Activated naive CD8-positive, alpha-beta T cell (primary cell): ENCODE measurements around the gene ZNF26.
"Not testable (repeated sequence)": the region's sequence is repeated elsewhere in the genome, so short reads cannot be mapped to it uniquely, and the experiment has no call there.

Experiments
- H3K27ac Mint-ChIP-seq: one replicate; pipeline ENCODE4 v1.8.0; 2021; ENCODE audit warnings: mixed read lengths
- H3K27me3 Mint-ChIP-seq: one replicate; pipeline ENCODE4 v1.8.0; 2021; ENCODE audit warnings: mixed read lengths
- H3K36me3 Mint-ChIP-seq: one replicate; pipeline ENCODE4 v1.8.0; 2021; ENCODE audit warnings: mixed read lengths
- H3K4me1 Mint-ChIP-seq: one replicate; pipeline ENCODE4 v1.8.0; 2021; ENCODE audit warnings: low read depth, mixed read lengths
- H3K4me3 Mint-ChIP-seq: one replicate; pipeline ENCODE4 v1.8.0; 2021; ENCODE audit warnings: mild to moderate bottlenecking, mixed read lengths
- H3K9me3 Mint-ChIP-seq: one replicate; pipeline ENCODE4 v1.8.0; 2021; ENCODE audit warnings: low read depth, mixed read lengths

ZNF26 gene

DNA sequence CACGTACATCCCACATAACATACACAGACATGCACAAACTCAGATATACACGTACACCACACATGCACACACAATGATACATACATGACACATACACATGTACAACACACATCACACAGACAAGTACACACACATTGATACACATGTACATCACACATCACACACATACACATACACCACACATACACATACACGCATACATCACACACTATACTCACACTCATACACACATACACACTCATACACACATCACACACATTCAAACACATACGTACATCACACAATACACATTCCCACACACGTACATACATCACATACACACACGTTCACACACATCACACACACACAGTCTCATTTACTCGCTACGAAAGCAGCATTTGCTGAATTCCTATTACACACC lies 34.5 kb upstream of the ZNF26 start:
- H3K27ac Mint-ChIP-seq: no peak overlapping the region
- H3K9me3 Mint-ChIP-seq: peaks cover 3% of the 10 kb centered on the region
- peaks cover 20% of the 10 kb centered on the region for H3K36me3 Mint-ChIP-seq
- no peaks in the 10 kb centered on the region for H3K27me3 Mint-ChIP-seq
- H3K4me1 Mint-ChIP-seq: peaks cover 24% of the 10 kb centered on the region
- no peak overlapping the region for H3K4me3 Mint-ChIP-seq

DNA sequence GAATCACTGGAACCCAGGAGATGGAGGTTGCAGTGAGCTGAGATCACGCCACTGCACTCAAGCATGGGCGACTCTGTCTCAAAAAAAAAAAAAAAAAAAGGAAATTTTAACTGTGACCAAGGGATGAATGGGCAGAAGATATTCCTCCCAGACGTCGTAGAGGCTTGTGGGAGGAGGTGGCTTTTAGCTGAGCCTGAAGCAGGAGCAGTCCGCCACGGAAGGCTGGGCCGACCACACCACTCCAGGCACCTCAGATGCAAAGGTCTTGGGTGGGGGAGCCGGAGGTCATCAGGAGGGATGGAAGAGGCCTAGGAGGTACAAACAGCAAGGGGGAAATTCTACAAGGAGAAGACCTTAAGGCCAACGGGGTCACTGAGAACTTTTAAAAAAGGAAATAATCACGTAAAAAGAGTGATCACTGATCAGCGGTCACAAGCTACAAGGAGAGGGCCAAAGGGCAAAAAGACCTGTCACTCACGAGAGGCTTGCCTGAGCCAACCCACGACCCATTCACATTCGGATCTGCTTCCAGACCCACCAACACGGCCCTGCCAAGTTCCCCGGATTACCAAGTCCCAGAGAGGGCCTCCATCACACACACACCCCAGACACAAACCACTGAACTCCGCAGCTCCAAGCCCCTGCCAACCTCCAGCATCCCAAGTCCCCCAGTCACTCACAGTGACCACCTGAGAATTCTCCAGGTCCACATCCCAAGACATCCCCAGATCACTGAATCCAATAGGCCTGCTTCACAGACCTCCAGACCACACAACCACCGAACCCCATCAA lies 33.6 kb upstream of the ZNF26 start:
- Mint-ChIP-seq H3K4me3 (no peak overlapping the region), H3K4me1 (peaks cover 28% of the 10 kb centered on the region), H3K27me3 (no peaks in the 10 kb centered on the region), H3K27ac (no peak overlapping the region), H3K36me3 (peaks cover 20% of the 10 kb centered on the region), H3K9me3 (peaks cover 3% of the 10 kb centered on the region)

DNA sequence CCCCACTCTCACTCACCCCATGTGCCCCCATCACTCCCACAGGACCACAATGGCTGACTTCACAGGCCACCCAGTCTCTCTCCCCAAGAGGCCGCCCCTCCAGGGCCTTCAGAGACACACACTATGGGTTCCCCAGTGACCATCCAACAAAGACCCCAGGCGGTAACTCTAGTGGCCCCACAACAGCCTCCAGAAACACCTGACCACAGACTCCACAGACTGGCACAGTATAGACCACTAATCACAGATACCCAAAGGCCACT lies 33.1 kb upstream of the ZNF26 start:
- Mint-ChIP-seq H3K9me3 (peaks cover 3% of the 10 kb centered on the region), H3K4me1 (peaks cover 28% of the 10 kb centered on the region), H3K4me3 (no peak overlapping the region), H3K36me3 (peaks cover 17% of the 10 kb centered on the region), H3K27ac (no peak overlapping the region), H3K27me3 (no peaks in the 10 kb centered on the region)

DNA sequence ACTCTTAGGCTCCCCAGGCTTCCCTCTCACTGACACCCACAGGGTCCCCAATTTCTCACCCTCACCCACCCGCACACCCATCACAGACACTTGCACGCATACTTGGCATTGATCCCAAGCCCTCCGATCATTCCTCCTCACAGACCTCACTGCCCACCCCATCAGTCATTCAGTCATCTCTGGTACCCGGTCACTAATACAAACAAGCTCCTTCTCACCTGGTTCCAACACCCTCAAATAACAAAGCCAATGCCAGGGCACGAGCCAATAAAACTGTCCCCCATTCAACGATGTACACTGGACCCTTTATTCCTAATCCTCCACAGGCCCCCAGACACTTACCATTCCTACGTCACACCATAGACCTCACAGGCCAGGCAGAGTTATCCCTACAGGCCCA lies 32.4 kb upstream of the ZNF26 start:
- H3K36me3 Mint-ChIP-seq: peaks cover 14% of the 10 kb centered on the region
- no peaks in the 10 kb centered on the region for H3K27me3 Mint-ChIP-seq
- H3K27ac Mint-ChIP-seq: no peak overlapping the region
- H3K4me1 Mint-ChIP-seq: peaks cover 28% of the 10 kb centered on the region
- no peak overlapping the region for H3K4me3 Mint-ChIP-seq
- H3K9me3 Mint-ChIP-seq: peaks cover 3% of the 10 kb centered on the region

DNA sequence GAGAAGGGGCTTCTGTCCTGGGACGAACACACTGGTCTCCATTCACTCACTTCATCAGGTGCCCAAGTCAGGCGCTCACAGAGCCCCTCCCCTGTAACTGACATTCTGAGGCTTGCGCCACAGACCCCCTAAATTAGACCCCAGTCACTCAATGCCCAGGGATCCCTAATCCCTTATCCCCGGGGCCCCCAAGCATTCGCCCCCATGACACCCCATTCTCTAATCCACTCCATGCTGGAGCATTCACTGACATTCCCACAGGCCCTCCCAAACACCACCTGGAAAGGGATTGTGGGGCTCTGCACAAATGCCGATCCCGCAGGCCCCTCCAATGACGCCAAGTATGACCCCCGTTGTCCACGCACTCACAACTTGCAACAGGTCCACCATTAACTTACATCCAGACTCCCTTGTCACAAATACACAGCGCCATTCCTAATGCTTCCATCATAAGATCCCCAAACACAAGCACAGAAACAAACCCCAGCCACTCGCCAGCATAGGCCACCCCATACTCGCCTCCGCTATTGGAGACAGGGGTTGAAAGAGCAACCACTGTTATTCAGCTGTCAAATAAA lies 31.6 kb upstream of the ZNF26 start:
- H3K27me3 Mint-ChIP-seq: no peaks in the 10 kb centered on the region
- H3K27ac Mint-ChIP-seq: peak overlapping the region; percentile 81
- peaks cover under 1% of the 10 kb centered on the region for H3K9me3 Mint-ChIP-seq
- peaks cover 9% of the 10 kb centered on the region for H3K36me3 Mint-ChIP-seq
- H3K4me3 Mint-ChIP-seq: peak overlapping the region; percentile 87
- H3K4me1 Mint-ChIP-seq: peaks cover 31% of the 10 kb centered on the region

DNA sequence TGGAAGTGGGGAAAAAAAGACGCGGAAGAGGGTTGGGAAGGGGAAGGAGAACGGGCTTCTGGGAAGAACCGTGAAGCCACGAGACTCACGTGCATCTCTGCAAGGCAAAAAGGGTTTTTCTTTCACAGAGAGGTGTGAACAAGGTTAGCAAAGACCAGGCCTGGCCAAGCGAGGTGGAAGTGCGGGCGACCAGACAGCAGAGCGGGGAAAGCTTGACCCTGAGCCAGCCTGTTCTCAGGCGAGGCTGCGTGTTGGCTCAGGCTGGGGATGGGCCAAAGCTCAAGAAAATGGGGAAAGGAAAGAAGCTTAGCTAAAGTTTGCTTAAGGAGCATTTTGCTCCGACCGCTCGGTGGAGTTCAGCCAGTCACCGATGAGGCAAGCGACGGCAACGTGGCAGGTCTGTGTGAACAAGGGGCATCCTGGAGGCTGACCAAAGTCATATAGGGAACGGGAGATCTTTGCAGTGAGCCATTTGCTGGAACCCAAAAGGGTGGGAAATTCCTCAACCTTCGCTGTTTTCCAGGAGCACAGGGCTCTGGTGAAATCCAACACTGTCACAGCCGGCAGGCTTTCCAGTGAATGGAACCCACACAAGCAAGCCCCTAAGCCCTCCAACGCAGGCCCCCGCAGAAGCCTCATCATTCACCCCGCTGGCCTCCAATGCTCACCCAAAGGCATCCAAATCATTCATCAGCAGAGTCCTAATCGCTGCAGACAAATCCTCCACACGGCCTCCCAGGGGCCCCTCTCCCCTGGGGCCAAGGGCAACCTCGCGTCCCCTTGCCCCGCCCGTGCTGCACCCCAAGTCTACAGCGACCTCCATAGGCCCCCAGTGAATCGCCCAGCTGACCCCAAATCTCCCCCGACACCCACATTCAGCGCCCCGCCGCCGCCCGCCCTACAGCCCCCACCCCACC lies 30.8 kb upstream of the ZNF26 start:
- Mint-ChIP-seq H3K27ac (peak overlapping the region; percentile 81), H3K36me3 (peaks cover 10% of the 10 kb centered on the region), H3K4me3 (peak overlapping the region; percentile 87), H3K9me3 (no peaks in the 10 kb centered on the region), H3K4me1 (peaks cover 32% of the 10 kb centered on the region), H3K27me3 (no peaks in the 10 kb centered on the region)

DNA sequence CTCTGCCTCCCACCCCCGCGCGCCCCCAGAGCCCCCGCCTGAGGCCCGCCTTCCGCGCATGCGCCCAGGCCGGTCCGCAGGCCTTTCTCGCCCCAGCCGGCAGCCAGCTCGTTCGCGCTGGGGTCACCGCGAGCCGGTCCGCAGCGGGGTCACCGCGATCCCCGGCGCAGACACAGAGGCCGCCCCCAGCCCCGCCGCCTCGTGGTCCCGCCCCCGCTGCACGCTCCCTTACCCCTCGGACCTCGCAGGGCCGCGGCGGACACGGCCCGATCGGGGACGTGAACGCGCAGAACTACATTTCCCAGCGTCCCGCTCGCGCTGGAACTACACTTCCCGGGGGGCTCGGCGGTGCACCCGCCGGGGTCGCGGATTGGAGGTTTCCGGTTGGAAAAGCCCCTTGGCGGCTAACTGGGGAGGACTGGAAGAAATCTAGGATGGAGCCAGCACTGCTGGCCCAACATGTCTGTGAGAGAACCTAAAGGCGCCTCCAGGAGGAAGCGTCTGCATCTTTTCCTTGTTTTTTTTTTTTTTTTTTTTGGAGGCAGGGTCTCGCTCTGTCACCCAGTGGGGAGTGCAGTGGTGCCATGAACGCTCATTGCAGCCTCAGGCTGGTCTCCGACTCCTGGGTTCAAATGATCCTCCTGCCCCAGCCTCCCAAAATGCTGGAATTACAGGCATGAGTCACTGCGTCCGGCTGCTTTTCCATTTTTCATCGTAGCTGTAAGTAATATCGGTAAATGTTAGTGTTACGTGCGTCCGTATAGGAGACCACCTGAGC lies 30.0 kb upstream of the ZNF26 start, which contains the start of gene ZNF605:
TSS of gene ZNF605 (minus strand) at position 296 of the 778 bp plus-strand sequence. CDS start 10,671 bp downstream, outside the sequence.
- Mint-ChIP-seq H3K36me3 (peaks cover 10% of the 10 kb centered on the region), H3K9me3 (no peaks in the 10 kb centered on the region), H3K4me3 (peak within 1 kb of the TSS; percentile 98), H3K4me1 (peaks cover 32% of the 10 kb centered on the region), H3K27me3 (no peaks in the 10 kb centered on the region), H3K27ac (peak within 1 kb of the TSS; percentile 90)

DNA sequence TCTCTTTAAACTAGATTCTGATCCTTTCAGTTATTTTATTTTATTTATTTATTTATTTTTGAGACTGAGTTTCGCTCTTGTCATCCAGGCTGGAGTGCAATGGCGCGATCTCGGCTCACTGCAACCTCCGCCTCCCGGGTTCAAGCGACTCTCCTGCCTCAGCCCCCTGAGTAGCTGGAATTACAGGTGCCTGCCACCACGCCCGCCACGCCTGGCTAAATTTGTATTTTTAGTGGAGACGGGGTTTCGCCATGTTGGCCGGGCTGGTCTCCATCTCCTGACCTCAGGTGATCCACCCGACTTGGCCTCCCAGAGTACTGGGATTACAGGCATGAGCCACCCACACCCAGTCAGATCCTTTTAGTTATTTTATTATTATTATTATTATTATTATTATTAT lies 24.4 kb upstream of the ZNF26 start:
- not testable (repeated sequence) for H3K4me3 Mint-ChIP-seq, H3K27me3 Mint-ChIP-seq, H3K27ac Mint-ChIP-seq, H3K9me3 Mint-ChIP-seq, H3K4me1 Mint-ChIP-seq
- peaks cover 18% of the 10 kb centered on the region for H3K36me3 Mint-ChIP-seq

DNA sequence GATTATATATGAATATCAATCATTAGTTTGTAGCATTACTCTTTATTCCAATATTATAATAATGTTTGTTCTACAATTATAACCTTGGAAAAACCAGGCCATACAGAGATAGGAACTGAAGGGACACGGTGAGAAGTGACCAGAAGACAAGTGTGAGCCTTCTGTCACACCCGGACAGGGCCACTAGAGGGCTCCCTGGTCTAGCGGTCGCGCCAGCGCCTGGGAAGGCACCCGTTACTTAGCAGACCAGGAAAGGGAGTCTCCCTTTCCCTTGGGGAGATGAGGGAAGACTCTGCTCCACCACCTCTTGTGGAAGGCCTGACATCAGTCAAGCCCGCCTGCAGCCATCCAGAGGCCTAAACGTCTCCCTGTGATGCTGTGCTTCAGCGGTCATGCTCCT lies 22.2 kb upstream of the ZNF26 start:
- not testable (repeated sequence) for H3K9me3 Mint-ChIP-seq, H3K27ac Mint-ChIP-seq, H3K4me1 Mint-ChIP-seq, H3K27me3 Mint-ChIP-seq, H3K4me3 Mint-ChIP-seq
- peaks cover 21% of the 10 kb centered on the region for H3K36me3 Mint-ChIP-seq

DNA sequence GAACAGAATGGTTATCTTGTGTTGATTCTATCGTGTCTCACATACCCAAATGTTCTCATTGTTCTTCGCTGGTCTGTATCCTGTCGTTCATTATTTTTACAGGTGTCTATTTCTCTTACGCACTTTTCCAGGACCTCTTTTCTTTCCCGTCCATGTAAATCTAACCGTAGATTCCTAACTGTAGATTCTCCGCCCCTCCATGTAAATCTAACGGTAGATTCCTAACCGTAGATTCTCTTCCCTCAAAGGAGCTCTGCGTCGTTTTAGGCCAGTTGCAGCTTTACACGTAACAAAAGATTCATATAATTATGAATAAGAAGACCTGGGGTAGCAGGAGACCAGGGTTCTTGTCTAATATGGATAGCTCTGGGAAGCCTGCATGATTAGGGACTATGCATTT lies 20.4 kb upstream of the ZNF26 start:
- Mint-ChIP-seq H3K27ac (no peak overlapping the region), H3K4me1 (peaks cover 1% of the 10 kb centered on the region), H3K4me3 (no peak overlapping the region), H3K27me3 (no peaks in the 10 kb centered on the region), H3K36me3 (peaks cover 18% of the 10 kb centered on the region), H3K9me3 (no peaks in the 10 kb centered on the region)

DNA sequence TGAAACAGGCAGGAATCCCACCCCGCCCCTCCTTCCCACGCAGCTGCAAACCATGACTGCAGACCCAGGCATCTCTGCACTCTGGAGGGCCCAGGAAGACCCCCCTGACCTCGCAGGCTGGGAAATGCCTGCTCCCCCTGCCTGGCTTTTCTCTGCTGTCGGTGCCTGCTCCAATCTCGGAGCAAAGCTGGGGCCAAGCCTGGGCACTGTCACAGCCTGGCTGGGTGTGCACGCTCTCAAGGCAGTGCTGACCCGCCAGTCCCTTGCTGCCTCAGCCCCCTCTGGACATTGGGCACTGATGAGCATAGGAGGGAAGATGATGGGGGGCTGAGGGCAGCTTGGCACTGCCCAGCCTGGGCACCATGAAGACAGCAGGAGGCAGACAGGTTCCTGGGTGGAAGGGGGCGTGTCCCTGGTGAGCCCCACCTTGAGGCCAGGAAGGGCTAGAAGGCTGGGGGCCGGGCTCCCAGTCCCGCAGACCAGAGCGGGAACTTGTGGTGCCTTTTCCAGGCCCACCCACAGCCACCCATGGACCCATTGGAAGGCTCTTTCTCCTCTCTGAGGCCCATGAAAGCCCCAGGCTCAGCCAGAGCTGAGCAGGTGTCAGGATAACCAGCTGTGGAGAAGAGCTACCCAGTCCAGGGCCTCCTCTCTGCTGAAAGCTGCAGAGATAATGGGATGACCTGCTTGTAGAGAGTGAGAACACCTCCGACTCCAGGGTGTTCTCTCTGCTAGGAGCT lies 19.3 kb upstream of the ZNF26 start:
- peaks cover under 1% of the 10 kb centered on the region for H3K9me3 Mint-ChIP-seq
- no peak overlapping the region for H3K4me3 Mint-ChIP-seq
- peaks cover 1% of the 10 kb centered on the region for H3K4me1 Mint-ChIP-seq
- no peak overlapping the region for H3K27ac Mint-ChIP-seq
- no peaks in the 10 kb centered on the region for H3K27me3 Mint-ChIP-seq
- peaks cover 15% of the 10 kb centered on the region for H3K36me3 Mint-ChIP-seq

DNA sequence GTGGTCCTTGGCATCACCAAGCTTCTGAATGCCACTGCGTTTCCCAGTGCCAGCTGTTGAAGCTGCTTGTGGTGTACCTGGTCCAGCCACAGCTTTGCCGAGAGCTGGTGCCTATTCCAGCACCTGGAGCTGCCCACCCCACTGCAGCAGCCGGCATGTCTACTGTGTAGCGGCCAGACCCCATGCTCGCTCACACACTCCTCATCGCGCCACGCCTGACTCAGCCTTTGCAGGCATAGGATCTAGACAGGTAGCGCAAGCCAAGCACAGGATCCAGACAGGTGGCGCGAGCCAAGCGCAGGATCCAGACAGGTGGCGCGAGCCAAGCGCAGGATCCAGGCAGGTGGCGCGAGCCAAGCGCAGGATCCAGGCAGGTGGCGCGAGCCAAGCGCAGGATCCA lies 18.4 kb upstream of the ZNF26 start:
- H3K4me1 Mint-ChIP-seq: peaks cover 1% of the 10 kb centered on the region
- H3K4me3 Mint-ChIP-seq: no peak overlapping the region
- H3K9me3 Mint-ChIP-seq: peaks cover 9% of the 10 kb centered on the region
- H3K27ac Mint-ChIP-seq: no peak overlapping the region
- peaks cover 15% of the 10 kb centered on the region for H3K36me3 Mint-ChIP-seq
- H3K27me3 Mint-ChIP-seq: no peaks in the 10 kb centered on the region

DNA sequence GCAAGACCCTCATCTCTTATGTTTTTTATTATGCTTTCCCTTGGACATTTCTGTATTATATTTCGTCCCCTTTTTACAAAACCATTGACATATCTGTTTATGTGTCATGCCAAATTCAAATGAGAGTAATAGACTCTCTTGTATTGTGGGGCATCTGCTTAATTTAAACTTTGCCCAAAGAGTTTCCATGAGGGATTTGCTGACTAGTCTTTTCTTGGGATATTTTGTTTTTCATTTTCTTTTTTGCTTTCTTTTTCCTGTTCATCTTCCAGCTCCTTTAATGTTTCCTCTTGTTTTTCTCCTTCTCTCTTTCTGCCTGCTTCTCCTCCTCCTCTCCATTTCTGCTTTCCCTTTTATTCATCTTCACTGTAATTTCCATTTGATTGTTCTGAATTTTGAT lies 13.8 kb upstream of the ZNF26 start:
- Mint-ChIP-seq H3K4me1 (no peaks in the 10 kb centered on the region), H3K9me3 (peaks cover 16% of the 10 kb centered on the region), H3K27ac (no peak overlapping the region), H3K36me3 (peaks cover 6% of the 10 kb centered on the region), H3K4me3 (no peak overlapping the region), H3K27me3 (peaks cover 11% of the 10 kb centered on the region)

DNA sequence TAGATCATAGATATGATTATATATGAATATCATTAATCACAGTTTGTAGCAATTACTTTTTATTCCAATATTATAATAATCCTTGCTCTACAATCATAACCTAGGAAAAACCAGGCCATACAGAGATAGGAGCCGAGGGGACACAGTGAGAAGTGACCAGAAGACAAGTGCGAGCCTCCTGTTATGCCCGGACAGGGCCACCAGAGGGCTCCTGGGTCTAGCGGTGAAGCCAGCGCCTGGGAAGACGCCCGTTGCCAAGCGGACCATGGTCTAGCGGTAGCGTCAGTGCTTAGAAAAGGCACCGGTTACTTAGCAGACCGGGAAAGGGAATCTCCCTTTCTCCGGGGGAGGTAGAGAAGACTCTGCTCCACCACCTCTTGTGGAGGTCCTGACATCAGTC lies 9.3 kb upstream of the ZNF26 start:
- H3K36me3 Mint-ChIP-seq, H3K4me3 Mint-ChIP-seq, H3K4me1 Mint-ChIP-seq, H3K27ac Mint-ChIP-seq: not testable (repeated sequence)
- peaks cover 16% of the 10 kb centered on the region for H3K9me3 Mint-ChIP-seq
- H3K27me3 Mint-ChIP-seq: peaks cover 21% of the 10 kb centered on the region
